Mesendoderm (in vitro differentiated cells): ENCODE measurements around the gene TNIK.

Experiments used
- DNase-seq: peaks from one replicate; pipeline ENCODE4 v3.0.0; 2013
- H2AK5ac ChIP-seq: 2 replicates; pipeline ENCODE4 v1.6.1; 2013; ENCODE audit warnings: low read length, inconsistent platforms
- H2BK120ac ChIP-seq: 2 replicates; pipeline ENCODE4 v1.6.1; 2013; ENCODE audit warnings: low read depth, mild to moderate bottlenecking, low read length, moderate library complexity, mixed read lengths
- H2BK15ac ChIP-seq: replicated peaks from 2 replicates; pipeline ENCODE4 v1.6.1; 2013; ENCODE audit warnings: low read depth, mild to moderate bottlenecking, moderate library complexity
- H2BK5ac ChIP-seq: 2 replicates; pipeline ENCODE4 v1.6.1; 2013; ENCODE audit warnings: low read length, inconsistent platforms
- H3K18ac ChIP-seq: 2 replicates; pipeline ENCODE4 v1.6.1; 2013; ENCODE audit warnings: mild to moderate bottlenecking, low read length, mixed read lengths
- H3K23ac ChIP-seq: one replicate; pipeline ENCODE4 v1.6.1; 2013; ENCODE audit warnings: low read length
- H3K27ac ChIP-seq: 2 replicates; pipeline ENCODE4 v1.5.1; 2013; ENCODE audit warnings: low read depth, mild to moderate bottlenecking, inconsistent platforms, low read length, moderate library complexity
- H3K27me3 ChIP-seq: 2 replicates; pipeline ENCODE4 v1.6.1; 2013; ENCODE audit warnings: low read length, control low read depth, mild to moderate bottlenecking, inconsistent platforms; ENCODE audit not compliant: insufficient read depth, poor library complexity
- H3K36me3 ChIP-seq: 2 replicates; pipeline ENCODE4 v1.6.1; 2013; ENCODE audit warnings: low read length, inconsistent platforms; ENCODE audit not compliant: control insufficient read depth, insufficient read depth
- H3K4ac ChIP-seq: one replicate; pipeline ENCODE4 v1.6.1; 2013; ENCODE audit warnings: low read depth, mild to moderate bottlenecking, low read length, moderate library complexity
- H3K4me1 ChIP-seq: 2 replicates; pipeline ENCODE4 v1.6.1; 2013; ENCODE audit warnings: low read depth, low read length, inconsistent platforms; ENCODE audit not compliant: control insufficient read depth
- H3K4me2 ChIP-seq: 2 replicates; pipeline ENCODE4 v1.6.1; 2013; ENCODE audit warnings: low read length
- H3K4me3 ChIP-seq: 2 replicates; pipeline ENCODE4 v1.5.1; 2013; ENCODE audit warnings: mild to moderate bottlenecking, low read length
- H3K56ac ChIP-seq: one replicate; pipeline ENCODE4 v1.6.1; 2013; ENCODE audit warnings: low read length
- H3K79me1 ChIP-seq: 2 replicates; pipeline ENCODE4 v1.6.1; 2013; ENCODE audit warnings: low read length, inconsistent platforms
- H3K79me2 ChIP-seq: 2 replicates; pipeline ENCODE4 v1.6.1; 2013; ENCODE audit warnings: mild to moderate bottlenecking, low read length; ENCODE audit not compliant: control insufficient read depth, insufficient read depth
- H3K9ac ChIP-seq: 2 replicates; pipeline ENCODE4 v1.6.1; 2013; ENCODE audit warnings: low read length, inconsistent platforms
- H4K5ac ChIP-seq: one replicate; pipeline ENCODE4 v1.6.1; 2013; ENCODE audit warnings: low read length
- H4K8ac ChIP-seq: one replicate; pipeline ENCODE4 v1.6.1; 2013; ENCODE audit warnings: low read depth, mild to moderate bottlenecking, control low read depth, low read length, moderate library complexity
- WGBS: extraction: QIAGEN DNeasy Blood & Tissue Kit; methylation state at CpG from one replicate; pipeline ENCODE4 v1.1.7; 2013; ENCODE audit warnings: low lambda C conversion rate, missing lambda C conversion rate; ENCODE audit not compliant: insufficient coverage; ENCODE audit errors: extremely low coverage; 5-methylcytosine and 5-hydroxymethylcytosine counted together

TNIK gene

GRCh38 chr3:171250444-171250843 lies 209.8 kb downstream of the TNIK start:
- H3K4me2 ChIP-seq, result no peak overlapping the region
- WGBS, result no CpG with 5 or more reads among the region's 2 CpGs

GRCh38 chr3:171249245-171249644 lies 211.0 kb downstream of the TNIK start:
- H3K4me3 ChIP-seq, result no peak overlapping the region
- no peak overlapping the region for H3K4me2 ChIP-seq
- no peak overlapping the region for H3K56ac ChIP-seq
- H2AK5ac ChIP-seq, result no peak overlapping the region
- no peak overlapping the region for H2BK5ac ChIP-seq
- H3K79me1 ChIP-seq, result no peaks in the 10 kb centered on the region
- H3K27me3 ChIP-seq, result no peaks in the 10 kb centered on the region
- no peak overlapping the region for H4K5ac ChIP-seq
- no peak overlapping the region for H2BK15ac ChIP-seq
- no peak overlapping the region for H4K8ac ChIP-seq
- no peak overlapping the region for H3K18ac ChIP-seq
- H3K4ac ChIP-seq, result no peak overlapping the region
- H3K36me3 ChIP-seq, result no peaks in the 10 kb centered on the region
- H2BK120ac ChIP-seq, result no peak overlapping the region
- H3K23ac ChIP-seq, result no peak overlapping the region
- DNase-seq, result no peak
- H3K9ac ChIP-seq, result no peak overlapping the region
- H3K79me2 ChIP-seq, result no peaks in the 10 kb centered on the region
- H3K27ac ChIP-seq, result no peak overlapping the region
- no peaks in the 10 kb centered on the region for H3K4me1 ChIP-seq

More at GRCh38 chr3:171250444-171250843, 209.8 kb downstream of the TNIK start:
- H2BK5ac ChIP-seq, result no peak overlapping the region
- no peak overlapping the region for H4K5ac ChIP-seq
- H3K9ac ChIP-seq, result no peak overlapping the region
- no peak overlapping the region for H4K8ac ChIP-seq
- no peak for DNase-seq
- no peaks in the 10 kb centered on the region for H3K79me2 ChIP-seq
- no peak overlapping the region for H2BK120ac ChIP-seq
- no peak overlapping the region for H3K18ac ChIP-seq
- no peak overlapping the region for H3K27ac ChIP-seq
- no peak overlapping the region for H2BK15ac ChIP-seq
- no peaks in the 10 kb centered on the region for H3K4me1 ChIP-seq
- H3K27me3 ChIP-seq, result no peaks in the 10 kb centered on the region
- no peaks in the 10 kb centered on the region for H3K36me3 ChIP-seq
- no peak overlapping the region for H3K23ac ChIP-seq
- H3K4ac ChIP-seq, result no peak overlapping the region
- H3K56ac ChIP-seq, result no peak overlapping the region
- no peak overlapping the region for H2AK5ac ChIP-seq
- H3K4me3 ChIP-seq, result no peak overlapping the region
- H3K79me1 ChIP-seq, result no peaks in the 10 kb centered on the region

GRCh38 chr3:171248426-171249111 lies 211.6 kb downstream of the TNIK start:
- DNase-seq, result no peak
- Histone ChIP-seq H3K4me3 (no peak overlapping the region), H3K9ac (no peak overlapping the region), H3K4ac (no peak overlapping the region), H3K18ac (no peak overlapping the region), H3K36me3 (no peaks in the 10 kb centered on the region), H2BK120ac (no peak overlapping the region), H3K79me2 (no peaks in the 10 kb centered on the region), H3K4me1 (no peaks in the 10 kb centered on the region), H3K56ac (no peak overlapping the region), H3K4me2 (no peak overlapping the region), H3K27me3 (no peaks in the 10 kb centered on the region), H4K8ac (no peak overlapping the region), H3K79me1 (no peaks in the 10 kb centered on the region), H3K27ac (no peak overlapping the region), H2BK5ac (no peak overlapping the region), H2AK5ac (no peak overlapping the region), H2BK15ac (no peak overlapping the region), H3K23ac (no peak overlapping the region), H4K5ac (no peak overlapping the region)
- WGBS, result no CpG with 5 or more reads among the region's 4 CpGs

GRCh38 chr3:171245796-171246765 lies 214.1 kb downstream of the TNIK start:
- WGBS, result no CpG with 5 or more reads among the region's 4 CpGs
- no peak overlapping the region for H3K4ac ChIP-seq
- H3K4me3 ChIP-seq, result no peak overlapping the region
- no peak overlapping the region for H4K5ac ChIP-seq
- no peaks in the 10 kb centered on the region for H3K4me1 ChIP-seq
- no peaks in the 10 kb centered on the region for H3K36me3 ChIP-seq
- H3K79me1 ChIP-seq, result no peaks in the 10 kb centered on the region
- no peak overlapping the region for H3K27ac ChIP-seq
- H3K18ac ChIP-seq, result no peak overlapping the region
- H4K8ac ChIP-seq, result no peak overlapping the region
- no peak overlapping the region for H2BK5ac ChIP-seq
- no peak overlapping the region for H3K9ac ChIP-seq
- no peaks in the 10 kb centered on the region for H3K27me3 ChIP-seq
- H2AK5ac ChIP-seq, result no peak overlapping the region
- H3K23ac ChIP-seq, result no peak overlapping the region
- no peak overlapping the region for H3K56ac ChIP-seq
- no peak overlapping the region for H2BK15ac ChIP-seq
- DNase-seq, result no peak
- no peak overlapping the region for H2BK120ac ChIP-seq
- H3K4me2 ChIP-seq, result no peak overlapping the region
- H3K79me2 ChIP-seq, result no peaks in the 10 kb centered on the region

- Histone ChIP-seq H3K9ac (no peak overlapping the region), H2BK5ac (no peak overlapping the region), H3K4me2 (no peak overlapping the region), H4K8ac (no peak overlapping the region), H3K4me1 (no peaks in the 10 kb centered on the region), H3K79me1 (no peaks in the 10 kb centered on the region), H3K79me2 (no peaks in the 10 kb centered on the region), H3K23ac (no peak overlapping the region), H3K56ac (no peak overlapping the region), H3K36me3 (no peaks in the 10 kb centered on the region), H4K5ac (no peak overlapping the region), H2AK5ac (no peak overlapping the region), H2BK120ac (no peak overlapping the region), H3K27ac (no peak overlapping the region), H3K4me3 (no peak overlapping the region), H2BK15ac (no peak overlapping the region), H3K4ac (no peak overlapping the region), H3K27me3 (no peaks in the 10 kb centered on the region), H3K18ac (no peak overlapping the region)
- DNase-seq, result no peak
- WGBS, result no CpG with 5 or more reads among the region's 2 CpGs
Observed at GRCh38 chr3:171242951-171243350, 217.3 kb downstream of the TNIK start.
